Activated T-helper 1 cell treated with Interleukin-2 at 50 U/mL for 16 hours (primary cell): Measurements from ENCODE around the gene OR1F1.
"Not testable (repeated sequence)": the region's sequence is repeated elsewhere in the genome, so short reads cannot be mapped to it uniquely, and the experiment has no call there.

ENCODE experiments used
- DNase-seq: peaks from one replicate; pipeline ENCODE4 v3.0.0-alpha.2; 2020; ENCODE audit warnings: low read depth

OR1F1 gene

GRCh38 chr16:3173892-3174617 lies 13.9 kb upstream of the OR1F1 start:
- no peak for DNase-seq

- DNase-seq: no peak
Measured at GRCh38 chr16:3174618-3175148, 13.3 kb upstream of the OR1F1 start.

GRCh38 chr16:3175157-3176093 lies 12.6 kb upstream of the OR1F1 start:
- DNase-seq: no peak

GRCh38 chr16:3179651-3180050 lies 8.4 kb upstream of the OR1F1 start:
- no peak for DNase-seq

GRCh38 chr16:3180445-3180878 lies 7.5 kb upstream of the OR1F1 start:
- no peak for DNase-seq

GRCh38 chr16:3182293-3182607 lies 5.8 kb upstream of the OR1F1 start:
- DNase-seq: not testable (repeated sequence)

- no peak for DNase-seq
Measured at GRCh38 chr16:3182608-3183444, 5.2 kb upstream of the OR1F1 start.

- no peak for DNase-seq
Measured at GRCh38 chr16:3183445-3184139, 4.4 kb upstream of the OR1F1 start.

GRCh38 chr16:3186946-3187690 lies 886 bp upstream of the OR1F1 start:
- DNase-seq: no peak

- no peak for DNase-seq
Measured at GRCh38 chr16:3188675-3188924, 596 bp downstream of the OR1F1 start.

GRCh38 chr16:3188925-3189825 lies 1.2 kb downstream of the OR1F1 start:
- DNase-seq: no peak

GRCh38 chr16:3189869-3190268 lies 1.9 kb downstream of the OR1F1 start:
- DNase-seq: no peak

GRCh38 chr16:3190949-3191353 lies 2.9 kb downstream of the OR1F1 start:
- no peak for DNase-seq

GRCh38 chr16:3192476-3193019 lies 4.5 kb downstream of the OR1F1 start:
- DNase-seq: no peak

- no peak for DNase-seq
Measured at GRCh38 chr16:3193221-3194212, 5.5 kb downstream of the OR1F1 start.

GRCh38 chr16:3194792-3195191 lies 6.8 kb downstream of the OR1F1 start:
- DNase-seq: no peak

GRCh38 chr16:3195975-3196374 lies 8.0 kb downstream of the OR1F1 start:
- no peak for DNase-seq

GRCh38 chr16:3197694-3198333 lies 9.8 kb downstream of the OR1F1 start:
- not testable (repeated sequence) for DNase-seq
